Stimulated activated CD4-positive, alpha-beta T cell treated with anti-CD3 and anti-CD28 coated beads, Interleukin-12 subunit alpha, Interleukin-12 subunit beta, amount 100 ng/mL, for 24 hours (primary cell): Measurements from ENCODE around the gene SCN8A.
"Not testable (repeated sequence)": the region's sequence is repeated elsewhere in the genome, so short reads cannot be mapped to it uniquely, and the experiment has no call there.

ENCODE experiments used
- DNase-seq, 2 experiments: peaks; one replicate each; pipeline ENCODE4 v3.0.0-alpha.2; 2020; ENCODE audit warnings: low read depth in 2 of 2

The SCN8A gene

DNA sequence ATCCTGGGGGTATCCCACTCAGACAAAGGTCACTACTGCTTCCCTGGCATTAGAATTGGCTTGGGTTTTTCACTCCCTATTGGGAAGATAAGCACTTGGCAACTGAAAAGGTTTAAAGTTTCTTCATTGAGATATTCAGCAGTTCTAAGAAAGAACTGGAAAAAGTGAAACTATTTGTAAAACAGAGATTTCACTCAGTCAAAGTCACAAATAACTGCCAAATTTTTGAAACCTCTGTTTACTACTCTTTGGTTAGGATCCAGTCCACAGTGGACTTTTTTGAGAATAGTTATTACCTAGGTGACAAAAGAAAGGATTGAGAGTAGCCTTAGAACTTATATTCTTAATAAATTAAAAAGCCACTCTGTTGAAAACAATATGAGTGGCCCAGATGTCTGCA is 172.7 kb downstream of the SCN8A start:
- DNase-seq: no peak

DNA sequence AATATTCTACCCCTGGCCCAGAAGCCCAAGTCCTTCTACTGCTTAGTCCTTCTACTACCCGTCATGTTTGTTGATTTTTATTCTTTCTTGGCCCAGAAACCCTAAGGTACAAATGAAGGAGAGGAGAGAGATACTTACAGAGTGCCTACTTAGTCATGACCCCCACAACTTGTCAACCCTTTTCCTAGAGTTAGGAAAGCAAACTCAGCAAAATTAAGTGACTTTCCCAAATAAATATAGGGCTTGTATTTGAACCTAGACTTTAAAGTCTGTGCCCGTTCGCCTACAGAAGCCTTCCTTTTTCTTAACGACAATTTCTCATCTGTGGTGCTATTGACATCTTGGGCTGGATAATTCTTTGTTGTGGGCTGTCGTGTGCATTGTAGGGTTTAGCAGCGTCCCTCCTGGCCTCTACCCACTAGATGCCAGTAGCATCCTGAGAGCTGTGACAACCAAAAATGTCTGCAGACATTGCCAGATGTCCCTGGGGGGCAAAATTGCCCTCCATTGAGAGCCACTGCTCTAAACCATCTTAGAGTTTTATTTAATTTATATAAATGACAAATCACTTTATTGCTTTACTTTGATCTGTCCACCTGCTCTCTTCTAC is 175.1 kb downstream of the SCN8A start:
- no peak for DNase-seq

DNA sequence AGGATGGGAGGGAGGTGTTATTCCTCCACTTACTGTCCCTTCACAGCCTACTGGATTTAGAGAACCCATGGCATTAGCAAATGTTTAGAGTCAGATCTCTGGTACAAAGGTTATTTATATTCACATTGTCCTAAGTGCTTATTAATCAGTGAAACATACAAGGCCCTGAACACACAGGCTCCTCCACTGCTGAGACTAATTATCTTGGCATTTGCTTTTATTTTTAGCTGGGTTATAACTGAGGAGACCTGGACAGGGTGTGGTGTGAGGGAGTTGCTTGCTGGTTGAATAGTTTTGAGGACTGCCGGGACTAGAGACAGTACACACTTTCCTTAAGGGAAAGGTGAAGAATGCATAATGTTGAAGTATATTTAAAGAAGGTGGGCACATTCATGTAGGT is 180.0 kb downstream of the SCN8A start:
- DNase-seq: no peak

DNA sequence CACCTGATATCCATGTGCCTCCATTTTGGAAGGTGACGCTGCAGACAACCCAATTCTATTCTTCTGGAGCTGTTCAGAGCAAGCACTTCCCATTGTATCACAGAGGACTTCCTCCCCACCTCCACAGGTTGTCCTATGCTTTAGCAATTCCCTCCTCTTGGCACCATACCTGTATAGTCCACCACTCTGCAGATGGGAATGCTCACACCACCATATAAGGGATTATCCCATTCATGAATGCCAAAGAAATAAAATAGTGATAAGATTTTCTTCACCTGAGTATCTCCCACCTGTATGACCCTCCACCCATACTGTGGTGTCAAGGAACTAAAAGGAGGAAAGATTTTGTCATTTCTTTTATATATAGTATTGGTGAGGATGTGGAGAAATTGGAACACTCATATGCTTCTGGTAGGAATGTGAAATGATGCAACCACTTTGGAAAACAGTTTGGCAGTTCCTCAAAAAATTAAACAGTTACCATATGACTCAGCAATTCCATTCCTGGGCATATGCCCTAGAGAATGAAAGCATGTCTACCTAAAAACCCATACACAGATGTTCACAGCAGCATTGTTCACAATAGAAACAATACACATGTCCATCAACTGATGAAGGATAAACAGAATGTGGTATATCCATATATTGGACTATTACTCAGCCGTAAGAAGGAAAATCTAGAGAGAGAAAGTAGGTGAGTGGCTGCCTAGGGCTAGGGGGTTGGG is 182.3 kb downstream of the SCN8A start:
- no peak for DNase-seq

DNA sequence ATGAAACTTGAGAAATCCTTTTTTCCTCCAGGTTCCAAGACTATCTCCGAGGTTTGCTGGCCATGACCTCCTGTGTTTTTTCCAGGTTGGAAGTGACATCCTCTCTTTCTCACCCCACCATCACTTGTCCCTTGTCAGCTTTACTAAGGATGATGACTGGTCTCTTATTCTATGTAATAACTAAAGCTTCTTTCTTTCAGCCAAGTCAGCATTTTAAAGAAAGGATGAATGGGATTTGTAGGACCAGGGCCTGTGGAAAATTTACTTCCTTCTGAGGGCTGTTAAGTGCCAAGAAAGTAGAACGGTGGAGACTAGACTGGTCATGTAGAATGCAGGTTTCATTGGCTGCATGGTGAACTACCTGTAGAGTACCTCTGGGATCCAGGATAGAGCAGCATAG is 183.9 kb downstream of the SCN8A start:
- no peak for DNase-seq

DNA sequence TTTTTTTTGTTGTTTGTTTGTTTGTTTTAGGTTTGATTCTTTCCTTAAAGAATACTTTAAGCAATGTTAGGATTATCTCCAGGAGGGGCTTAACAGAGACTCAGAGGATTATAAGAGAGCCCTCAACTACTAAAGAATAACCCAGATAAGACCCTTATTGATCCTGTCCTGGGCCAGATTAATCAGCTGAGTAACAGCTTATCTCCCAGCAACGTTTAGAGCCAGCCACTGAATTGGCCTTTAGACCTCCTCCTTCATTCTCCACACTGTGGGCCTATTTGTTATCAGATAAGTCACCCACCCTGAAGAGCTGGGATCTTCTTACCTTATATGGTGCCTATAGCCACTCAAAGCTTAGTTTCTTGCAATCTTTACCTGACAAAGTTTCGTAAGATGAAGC is 186.4 kb downstream of the SCN8A start:
- no peak for DNase-seq

DNA sequence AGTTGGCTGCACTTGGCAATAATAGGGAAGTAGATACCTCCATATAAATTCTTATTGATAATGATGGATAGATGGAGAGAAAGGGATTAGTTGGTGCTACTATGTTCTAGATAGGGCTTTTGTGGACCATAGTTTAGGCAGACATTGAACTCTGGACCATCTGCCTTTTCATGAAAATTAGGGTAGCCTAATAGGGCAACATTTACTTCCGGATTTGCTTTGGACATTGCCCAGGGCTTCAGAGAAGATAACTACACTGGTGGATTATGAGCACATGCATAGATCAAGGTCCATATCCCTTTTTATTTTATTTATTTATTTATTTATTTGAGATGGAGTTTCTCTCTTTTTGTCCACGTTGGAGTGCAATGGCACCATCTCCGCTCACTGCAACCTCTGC is 186.9 kb downstream of the SCN8A start:
- DNase-seq: no peak

DNA sequence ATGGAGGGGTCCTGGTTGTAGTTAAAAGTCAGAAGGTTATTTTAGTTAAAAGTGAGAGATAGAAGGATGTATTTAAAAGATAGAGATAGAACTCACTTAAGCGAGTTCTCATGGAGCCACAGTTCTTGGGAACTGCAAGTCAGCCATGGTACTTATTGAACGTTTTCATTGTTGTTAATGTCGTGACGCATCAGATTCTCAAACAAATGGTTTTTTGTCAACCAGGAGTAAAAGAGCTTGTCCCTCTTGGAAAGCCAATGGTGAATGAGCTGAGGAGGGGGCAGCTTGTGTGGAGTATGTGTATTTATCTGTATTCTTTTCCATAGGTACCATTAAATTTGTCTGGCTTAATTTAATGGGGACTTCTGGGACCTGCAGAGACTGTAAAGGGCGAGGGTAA is 188.8 kb downstream of the SCN8A start:
- no peak for DNase-seq

DNA sequence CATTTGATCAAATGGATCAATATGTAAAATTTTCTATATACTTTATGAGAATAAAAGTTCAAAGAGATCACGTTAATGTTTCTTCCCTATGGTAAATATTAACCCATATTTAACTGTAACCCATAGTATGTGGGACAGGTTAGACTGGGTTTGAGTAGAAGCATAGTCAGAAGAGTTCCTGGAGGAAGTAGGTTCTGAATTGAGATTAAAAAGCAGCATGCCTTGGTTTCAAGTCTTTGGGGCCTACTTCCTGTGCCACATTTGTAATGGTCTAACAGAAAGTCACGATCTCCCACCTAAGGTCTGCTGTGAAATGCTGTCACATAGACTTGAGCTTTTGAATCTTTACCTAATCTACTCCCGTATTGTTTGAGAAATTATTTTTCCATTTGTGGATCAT is 193.7 kb downstream of the SCN8A start:
- no peak for DNase-seq

DNA sequence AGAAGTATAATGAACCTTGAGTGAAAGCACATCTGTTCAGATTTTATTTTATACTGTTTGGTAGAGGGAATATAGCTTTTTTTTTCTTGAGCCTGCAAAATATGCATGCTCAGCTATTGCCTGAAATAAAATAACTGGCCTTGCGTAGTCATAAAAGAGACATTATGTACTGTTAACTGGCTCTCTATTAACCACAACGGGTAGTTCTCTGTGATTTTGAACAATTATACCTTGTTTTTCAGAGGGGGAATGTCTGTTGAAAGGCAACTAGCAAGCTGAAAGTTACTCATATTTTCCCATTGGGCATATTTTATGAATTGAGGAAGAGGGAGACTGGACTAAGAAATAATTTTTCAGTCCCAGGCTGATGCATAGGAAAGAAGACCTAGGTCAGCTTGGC is 194.9 kb downstream of the SCN8A start:
- no peak for DNase-seq

DNA sequence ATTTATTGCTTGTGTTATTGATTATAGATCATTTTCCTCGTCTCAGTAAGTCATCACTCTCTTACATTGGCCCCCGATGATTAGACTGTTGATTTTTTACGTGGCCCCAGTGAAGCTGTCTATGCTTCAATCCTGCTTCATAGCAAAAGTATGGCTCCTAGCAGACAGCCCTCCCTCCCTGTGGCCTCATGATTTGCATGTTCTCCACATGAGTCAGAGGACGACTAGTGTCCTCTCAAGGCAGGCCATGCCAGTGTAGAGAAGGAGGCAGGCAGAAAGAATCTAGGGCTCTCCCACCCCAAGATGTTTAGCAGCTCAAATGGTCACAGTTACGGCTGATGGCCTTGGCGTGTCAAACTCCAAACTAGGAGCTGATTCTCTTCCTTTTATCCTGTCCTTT is 197.8 kb downstream of the SCN8A start:
- DNase-seq: no peak

DNA sequence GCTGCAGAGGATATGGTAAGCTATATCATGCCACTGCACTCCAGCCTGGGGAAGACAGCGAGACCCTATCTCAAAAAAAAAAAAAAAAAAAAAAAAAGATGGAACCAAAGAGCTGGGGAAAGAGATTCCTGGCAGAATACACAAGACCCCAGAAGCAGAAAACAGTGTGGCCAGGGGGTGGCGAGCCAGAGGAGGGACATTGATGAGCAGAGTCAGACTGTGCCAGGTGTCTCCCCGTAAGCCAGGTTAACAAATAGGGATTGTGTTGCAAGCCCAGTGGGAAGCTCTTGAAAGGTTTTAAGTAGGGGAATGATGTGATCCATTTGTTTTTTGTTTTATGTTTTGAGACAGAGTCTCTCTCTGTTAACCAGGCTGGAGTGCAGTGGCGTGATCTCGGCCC is 201.4 kb downstream of the SCN8A start:
- no peak for DNase-seq

DNA sequence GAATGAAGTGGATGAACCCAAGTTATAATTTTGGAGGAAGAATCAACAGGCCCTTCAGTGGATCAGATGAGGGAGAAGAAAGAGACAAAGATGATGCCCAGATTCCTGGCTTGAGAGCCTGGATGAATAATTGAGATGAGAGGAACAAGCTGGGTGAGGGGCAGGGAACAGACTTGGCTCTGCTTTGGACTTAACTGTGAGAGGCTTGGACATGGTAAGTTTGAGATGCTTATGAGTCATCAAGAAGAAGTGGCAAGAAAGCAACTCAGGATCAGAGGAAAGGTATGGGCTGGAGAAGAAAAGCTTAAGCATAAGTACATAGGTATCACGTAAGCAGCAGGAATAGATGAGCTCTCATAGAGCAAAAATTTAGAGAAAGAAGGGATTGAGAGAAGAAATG is 202.2 kb downstream of the SCN8A start:
- DNase-seq: no peak

DNA sequence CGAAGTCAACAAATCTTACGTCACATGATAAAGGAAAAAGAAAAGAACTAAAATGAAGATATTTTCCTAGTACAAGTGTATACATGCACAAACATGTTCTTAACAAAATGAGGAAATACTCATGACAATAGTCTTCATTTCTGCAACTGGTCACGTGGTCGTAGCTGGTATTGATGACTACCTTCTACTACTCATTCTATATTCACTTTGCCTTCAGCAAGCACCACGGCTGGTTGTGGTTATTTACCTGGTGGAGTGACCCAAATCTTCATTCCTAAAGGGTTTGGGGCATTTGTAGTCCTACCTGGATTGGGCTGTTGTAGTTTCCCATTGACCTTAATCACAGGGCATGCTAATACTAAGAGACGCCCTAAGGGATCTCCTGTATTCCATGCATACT is 206.3 kb downstream of the SCN8A start:
- no peak for DNase-seq

DNA sequence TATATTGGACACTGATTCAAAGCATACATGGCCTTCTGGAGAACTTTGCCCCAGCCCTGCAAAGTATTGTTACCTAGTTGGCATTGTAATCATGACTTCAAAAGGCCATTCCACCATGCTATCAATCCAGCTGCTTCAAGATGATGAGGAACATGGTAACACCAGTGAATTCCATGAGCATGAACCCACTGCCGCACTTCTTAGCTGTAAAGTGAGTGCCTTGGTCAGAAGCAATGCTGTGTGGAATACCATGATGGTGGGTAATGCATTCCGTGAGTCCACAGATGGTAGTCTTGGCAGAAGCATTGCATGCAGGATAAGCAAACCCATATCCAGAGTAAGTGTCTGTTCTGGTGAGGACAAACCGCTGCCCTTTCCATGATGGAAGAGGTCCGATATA is 207.0 kb downstream of the SCN8A start:
- not testable (repeated sequence) for DNase-seq

DNA sequence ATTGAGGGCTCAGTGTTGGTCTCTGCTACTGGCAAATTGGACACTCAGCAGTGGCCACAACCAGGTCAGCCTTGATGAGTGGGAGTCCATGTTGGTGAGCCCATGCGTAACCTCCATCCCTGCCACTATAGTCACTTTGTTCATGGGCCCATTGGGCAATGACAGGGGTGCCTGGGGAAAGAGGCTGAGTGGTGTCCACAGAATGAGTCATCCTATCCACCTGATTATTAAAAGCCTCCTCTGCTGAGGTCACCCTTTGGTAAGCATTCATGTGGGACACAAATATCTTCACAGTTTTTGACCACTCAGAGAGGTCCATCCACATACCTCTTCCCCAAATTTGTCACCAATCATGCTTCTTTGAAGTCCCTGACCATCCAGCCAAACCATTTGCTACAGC is 207.5 kb downstream of the SCN8A start:
- no peak for DNase-seq

DNA sequence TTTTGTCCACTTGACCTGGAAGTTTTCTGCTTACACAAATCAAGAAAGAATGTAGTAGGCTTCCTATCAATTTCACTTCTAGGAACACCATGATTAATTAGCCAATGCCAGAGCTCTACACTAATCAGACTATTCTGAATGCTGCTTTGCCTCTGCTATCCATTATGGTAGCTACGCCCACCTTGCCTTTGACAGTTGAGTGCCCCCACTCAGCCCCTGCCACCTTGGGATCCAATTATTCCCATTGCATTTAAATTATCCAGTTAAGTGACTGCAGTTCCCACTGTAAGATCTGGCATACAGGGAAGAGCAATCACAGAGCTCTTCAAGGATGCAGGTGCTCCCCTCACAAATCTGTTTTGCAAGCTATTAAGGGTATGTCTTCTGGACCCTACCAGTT is 210.0 kb downstream of the SCN8A start:
- no peak for DNase-seq

DNA sequence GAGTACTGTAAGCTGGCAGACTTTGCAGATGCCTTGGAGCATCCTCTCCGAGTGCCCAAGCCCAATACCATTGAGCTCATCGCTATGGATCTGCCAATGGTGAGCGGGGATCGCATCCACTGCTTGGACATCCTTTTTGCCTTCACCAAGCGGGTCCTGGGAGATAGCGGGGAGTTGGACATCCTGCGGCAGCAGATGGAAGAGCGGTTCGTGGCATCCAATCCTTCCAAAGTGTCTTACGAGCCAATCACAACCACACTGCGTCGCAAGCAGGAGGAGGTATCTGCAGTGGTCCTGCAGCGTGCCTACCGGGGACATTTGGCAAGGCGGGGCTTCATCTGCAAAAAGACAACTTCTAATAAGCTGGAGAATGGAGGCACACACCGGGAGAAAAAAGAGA is 215.9 kb downstream of the SCN8A start:
- no peak for DNase-seq

DNA sequence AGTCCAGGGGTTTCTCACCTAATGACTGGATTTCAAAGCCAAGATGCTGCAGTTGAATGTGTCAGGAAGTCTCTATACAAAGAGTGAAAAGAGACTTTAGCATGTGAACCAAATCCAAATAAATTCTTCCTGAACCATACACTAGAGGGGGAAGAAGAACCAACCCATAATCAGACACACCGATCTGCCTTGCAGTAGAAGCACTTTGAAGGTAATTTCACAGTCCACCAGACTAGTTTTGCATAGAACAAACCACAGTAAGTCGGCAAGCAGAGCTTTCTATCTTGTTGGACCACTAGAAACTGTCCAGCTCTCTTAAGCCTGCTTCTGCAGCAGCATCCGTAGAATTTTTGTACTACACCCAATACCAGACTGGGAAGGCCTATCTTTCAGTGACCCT is 218.2 kb downstream of the SCN8A start:
- no peak for DNase-seq

DNA sequence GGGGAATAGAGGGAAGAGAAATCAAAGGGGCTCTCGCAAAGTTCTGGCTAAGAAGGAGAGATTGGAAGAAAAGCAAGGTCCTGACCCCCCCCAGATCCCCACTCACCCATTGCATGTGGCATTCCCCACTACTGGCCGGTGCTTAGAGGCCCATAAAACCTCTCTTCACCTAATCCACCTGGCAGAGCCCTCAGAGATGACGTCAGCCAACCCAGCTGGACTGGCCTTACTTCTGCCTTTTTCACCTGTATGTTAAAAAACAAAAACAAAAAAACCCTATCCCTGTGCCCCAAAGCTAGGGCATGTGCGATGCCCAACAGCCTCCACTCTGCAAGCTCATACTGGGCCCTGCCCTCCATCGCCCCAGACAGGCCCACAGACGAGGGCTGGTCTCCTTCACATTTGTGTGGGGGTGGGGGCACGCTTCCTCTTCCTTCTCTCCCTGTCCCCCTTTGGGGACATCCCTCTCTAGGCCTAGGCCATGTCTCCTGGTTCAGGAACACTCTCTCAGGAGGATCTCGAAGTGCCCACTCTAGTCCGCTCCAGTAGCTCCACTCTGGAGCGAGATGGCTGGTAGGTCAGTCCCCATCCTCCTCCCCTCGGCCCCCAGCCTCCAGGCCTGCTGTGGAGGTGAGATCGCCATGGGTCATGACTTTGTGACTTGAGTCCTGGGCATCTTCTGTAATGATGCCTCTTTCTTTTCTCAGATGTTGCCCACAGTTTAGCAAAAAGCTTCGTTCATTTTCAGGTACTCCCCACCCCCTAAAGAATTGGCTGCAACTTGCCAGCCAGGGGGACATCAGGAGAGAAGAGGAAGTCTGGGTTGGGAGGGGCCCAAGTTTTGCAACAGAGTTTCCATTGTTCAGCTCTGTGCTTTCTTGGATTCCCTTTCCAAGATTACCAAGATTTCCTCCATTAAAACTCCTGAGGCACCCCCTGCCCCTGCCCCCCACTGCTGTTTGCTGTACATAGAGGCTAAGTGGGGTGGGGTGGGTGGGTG is 220.5 kb downstream of the SCN8A start:
- DNase-seq: no peak

DNA sequence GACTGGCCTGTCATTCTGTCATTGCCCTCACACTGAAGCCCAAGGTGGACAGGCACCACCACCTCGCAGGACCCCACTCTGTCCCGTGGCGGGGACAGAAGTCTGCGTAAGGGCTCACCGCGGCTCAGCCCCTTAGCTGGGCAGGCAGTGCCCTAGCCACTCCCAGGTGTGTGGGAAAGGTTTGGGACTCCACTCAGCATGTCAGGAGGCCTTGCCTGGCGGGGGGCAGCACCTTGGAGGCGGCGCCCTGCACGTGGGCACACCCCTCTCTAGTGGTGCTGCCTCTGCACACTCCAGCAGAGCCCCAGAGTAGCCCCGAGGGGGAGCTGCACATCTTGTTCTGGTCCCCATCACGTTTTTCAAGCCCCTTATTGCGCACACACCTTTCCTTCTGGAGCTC is 221.8 kb downstream of the SCN8A start:
- DNase-seq: no peak

DNA sequence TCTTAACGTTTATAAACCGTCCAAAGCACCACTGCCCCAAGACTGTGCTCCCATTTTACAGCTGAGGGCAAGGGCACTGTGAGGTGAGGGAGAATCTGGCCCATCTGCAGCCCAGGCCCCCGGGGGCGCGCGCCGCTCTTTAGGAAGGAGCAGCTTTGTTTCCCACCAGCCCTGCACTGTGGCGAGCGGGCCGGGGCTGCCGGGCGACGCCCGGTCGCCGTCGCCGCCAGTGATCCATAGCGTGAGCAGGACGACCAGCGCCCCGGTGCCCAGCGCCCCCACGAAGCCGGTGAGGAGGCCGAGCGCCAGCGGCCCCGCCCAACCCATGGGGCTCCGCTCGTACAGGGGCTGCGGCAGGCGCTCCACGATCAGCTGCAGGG is 222.9 kb downstream of the SCN8A start:
- DNase-seq: no peak
